PFSK-1 (cell line): ENCODE measurements around the gene NEUROG1.

Source experiments
- FOXP2 ChIP-seq: optimal IDR thresholded peaks from 2 replicates; pipeline ENCODE3; 2011; ENCODE audit warnings: borderline replicate concordance, control low read depth, inconsistent platforms; ENCODE audit not compliant: insufficient read depth; ENCODE audit errors: extremely low read length, extremely low read depth
- POLR2AphosphoS5 ChIP-seq: IDR thresholded peaks from 2 replicates; pipeline ENCODE4 v1.6.1; 2012; ENCODE audit warnings: low read depth, mild to moderate bottlenecking, control low read depth, low read length, moderate library complexity
- REST ChIP-seq, 2 experiments: IDR thresholded peaks; 2 replicates each; pipeline versions ENCODE4 v1.6.1 to v1.8.0; 2011 to 2012; ENCODE audit warnings: low read depth in 2 of 2, low read length in 2 of 2, control low read depth in 1 of 2, inconsistent platforms in 1 of 2, mild to moderate bottlenecking in 1 of 2, moderate library complexity in 1 of 2; ENCODE audit not compliant: insufficient read depth in 1 of 2
- SIN3A ChIP-seq: IDR thresholded peaks from 2 replicates; pipeline ENCODE4 v1.6.1; 2012; ENCODE audit warnings: mild to moderate bottlenecking, low read length, moderate library complexity, borderline replicate concordance; ENCODE audit not compliant: insufficient read depth
- TAF1 ChIP-seq: IDR thresholded peaks from 2 replicates; pipeline ENCODE4 v1.6.1; 2012; ENCODE audit warnings: low read length, control low read depth, borderline replicate concordance; ENCODE audit not compliant: insufficient read depth

Gene NEUROG1

GRCh38 chr5:135564331-135564730 lies 28.6 kb upstream of the NEUROG1 start:
- TF ChIP-seq SIN3A (no peak), POLR2AphosphoS5 (no peak), FOXP2 (no peak), REST (IDR thresholded peaks at IDR 0.05; ENCODE audit: insufficient read depth in 1 of 2, low read depth in 2 of 2, low read length in 2 of 2) (no peak), TAF1 (no peak)

GRCh38 chr5:135561266-135561665 lies 25.5 kb upstream of the NEUROG1 start:
- TF ChIP-seq POLR2AphosphoS5, result no peak
- TF ChIP-seq SIN3A, result no peak
- no peak for TF ChIP-seq REST (IDR thresholded peaks at IDR 0.05; ENCODE audit: insufficient read depth in 1 of 2, low read depth in 2 of 2, low read length in 2 of 2)
- no peak for TF ChIP-seq TAF1
- no peak for TF ChIP-seq FOXP2

DNA sequence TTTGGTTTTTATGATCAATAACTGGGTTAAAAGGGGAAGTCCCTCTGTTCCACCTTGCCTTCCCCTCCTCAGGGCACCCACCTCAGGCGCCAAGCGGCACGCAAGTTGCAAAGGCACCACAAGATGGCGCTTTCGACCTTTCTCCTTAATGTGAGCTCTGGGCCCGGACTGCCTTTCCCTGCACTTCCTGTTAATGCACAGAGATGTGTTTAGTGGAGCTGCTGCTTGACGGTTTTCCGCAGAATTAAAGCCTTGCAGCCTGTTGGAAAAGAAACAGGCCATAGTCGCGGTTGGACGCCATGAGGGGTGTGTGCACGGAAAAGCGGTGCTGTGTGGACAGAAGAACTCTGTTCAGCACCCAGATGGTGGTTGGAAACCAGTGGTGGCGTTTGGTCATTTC lies 25.1 kb upstream of the NEUROG1 start:
- TF ChIP-seq FOXP2 (no peak), TAF1 (no peak), SIN3A (no peak), REST (IDR thresholded peaks at IDR 0.05; ENCODE audit: insufficient read depth in 1 of 2, low read depth in 2 of 2, low read length in 2 of 2) (no peak), POLR2AphosphoS5 (no peak)

GRCh38 chr5:135559354-135559753 lies 23.6 kb upstream of the NEUROG1 start:
- TF ChIP-seq REST (IDR thresholded peaks at IDR 0.05; ENCODE audit: insufficient read depth in 1 of 2, low read depth in 2 of 2, low read length in 2 of 2) (no peak), FOXP2 (no peak), SIN3A (no peak), POLR2AphosphoS5 (no peak), TAF1 (no peak)

GRCh38 chr5:135557076-135557838 lies 21.5 kb upstream of the NEUROG1 start:
- no peak for TF ChIP-seq SIN3A
- no peak for TF ChIP-seq REST (IDR thresholded peaks at IDR 0.05; ENCODE audit: insufficient read depth in 1 of 2, low read depth in 2 of 2, low read length in 2 of 2)
- TF ChIP-seq TAF1, result no peak
- no peak for TF ChIP-seq POLR2AphosphoS5
- no peak for TF ChIP-seq FOXP2
